ENCODE results near the gene PLIN5.

GRCh38 chr19:4487572-4487971 lies 47.5 kb downstream of the PLIN5 start:
- TF ChIP-seq, protein P1, sequence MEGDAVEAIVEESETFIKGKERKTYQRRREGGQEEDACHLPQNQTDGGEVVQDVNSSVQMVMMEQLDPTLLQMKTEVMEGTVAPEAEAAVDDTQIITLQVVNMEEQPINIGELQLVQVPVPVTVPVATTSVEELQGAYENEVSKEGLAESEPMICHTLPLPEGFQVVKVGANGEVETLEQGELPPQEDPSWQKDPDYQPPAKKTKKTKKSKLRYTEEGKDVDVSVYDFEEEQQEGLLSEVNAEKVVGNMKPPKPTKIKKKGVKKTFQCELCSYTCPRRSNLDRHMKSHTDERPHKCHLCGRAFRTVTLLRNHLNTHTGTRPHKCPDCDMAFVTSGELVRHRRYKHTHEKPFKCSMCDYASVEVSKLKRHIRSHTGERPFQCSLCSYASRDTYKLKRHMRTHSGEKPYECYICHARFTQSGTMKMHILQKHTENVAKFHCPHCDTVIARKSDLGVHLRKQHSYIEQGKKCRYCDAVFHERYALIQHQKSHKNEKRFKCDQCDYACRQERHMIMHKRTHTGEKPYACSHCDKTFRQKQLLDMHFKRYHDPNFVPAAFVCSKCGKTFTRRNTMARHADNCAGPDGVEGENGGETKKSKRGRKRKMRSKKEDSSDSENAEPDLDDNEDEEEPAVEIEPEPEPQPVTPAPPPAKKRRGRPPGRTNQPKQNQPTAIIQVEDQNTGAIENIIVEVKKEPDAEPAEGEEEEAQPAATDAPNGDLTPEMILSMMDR (IDR thresholded peaks at IDR 0.05) = no peak
- TF ChIP-seq POLR2A (IDR thresholded peaks at IDR 0.05) = no peak
- no peak for TF ChIP-seq EP300 (IDR thresholded peaks at IDR 0.05)

Data from tibial nerve (tissue), 4 donors.